Hematopoietic multipotent progenitor cell treated with erythropoietin and hydrocortisone succinate and interleukin-3 and kit ligand, for 4 days (in vitro differentiated cells): Measurements from ENCODE around the gene CHCHD3.
A peak's percentile ranks its signal among the peaks of the same experiment; 100 is the strongest.
"Not testable (repeated sequence)": the region's sequence is repeated elsewhere in the genome, so short reads cannot be mapped to it uniquely, and the experiment has no call there.

ENCODE experiments used
- DNase-seq: peaks from one replicate; pipeline ENCODE4 v3.0.0-alpha.2; 2015

CHCHD3 gene

GRCh38 chr7:133040178-133040577, 41.7 kb downstream of the CHCHD3 start:
- no peak for DNase-seq

- DNase-seq = no peak
Observed at GRCh38 chr7:133039614-133040013, 42.3 kb downstream of the CHCHD3 start.

GRCh38 chr7:133036289-133036688, 45.6 kb downstream of the CHCHD3 start:
- peak; percentile 50 for DNase-seq

GRCh38 chr7:133035240-133035639, 46.6 kb downstream of the CHCHD3 start:
- not testable (repeated sequence) for DNase-seq

- DNase-seq = no peak
Observed at GRCh38 chr7:133030346-133030745, 51.5 kb downstream of the CHCHD3 start.

- DNase-seq = no peak
Observed at GRCh38 chr7:133029463-133029862, 52.4 kb downstream of the CHCHD3 start.

GRCh38 chr7:133027397-133027796, 54.5 kb downstream of the CHCHD3 start:
- DNase-seq = no peak

- DNase-seq = no peak
Observed at GRCh38 chr7:133026210-133026859, 55.6 kb downstream of the CHCHD3 start.

GRCh38 chr7:133025056-133025455, 56.8 kb downstream of the CHCHD3 start:
- no peak for DNase-seq

GRCh38 chr7:133024596-133024995, 57.3 kb downstream of the CHCHD3 start:
- DNase-seq = no peak

- no peak for DNase-seq
Observed at GRCh38 chr7:133023370-133024071, 58.4 kb downstream of the CHCHD3 start.

GRCh38 chr7:133022661-133023060, 59.2 kb downstream of the CHCHD3 start:
- DNase-seq = no peak

- no peak for DNase-seq
Observed at GRCh38 chr7:133021196-133021595, 60.7 kb downstream of the CHCHD3 start.

GRCh38 chr7:133020496-133020895, 61.4 kb downstream of the CHCHD3 start:
- DNase-seq = no peak

GRCh38 chr7:133019590-133019989, 62.3 kb downstream of the CHCHD3 start:
- no peak for DNase-seq

GRCh38 chr7:133016604-133017003, 65.3 kb downstream of the CHCHD3 start:
- no peak for DNase-seq

GRCh38 chr7:133015888-133016287, 66.0 kb downstream of the CHCHD3 start:
- DNase-seq = peak; percentile 25

GRCh38 chr7:133011746-133012145, 70.1 kb downstream of the CHCHD3 start:
- DNase-seq = peak; percentile 17

- DNase-seq = no peak
Observed at GRCh38 chr7:133009426-133010252, 72.3 kb downstream of the CHCHD3 start.

- DNase-seq = no peak
Observed at GRCh38 chr7:133007961-133008360, 73.9 kb downstream of the CHCHD3 start.

GRCh38 chr7:133003052-133003910, 78.6 kb downstream of the CHCHD3 start:
- DNase-seq = peak; percentile 19

GRCh38 chr7:133001727-133002126, 80.2 kb downstream of the CHCHD3 start:
- DNase-seq = no peak

- DNase-seq = no peak
Observed at GRCh38 chr7:132999845-133000244, 82.0 kb downstream of the CHCHD3 start.
